HepG2 (cell line): ENCODE results near the gene ME3. TPM values are rescaled to one million over a fixed set of nuclear protein-coding genes. Genes with fewer than 3 reads are reported as not detected.

Experiments
- ATAC-seq: fragments of 200-7000 bp; cut with Tn5 transposase; 3 replicates; pipeline ENCODE4 v1.9.1; 2020; ENCODE audit warnings: mild to moderate bottlenecking, moderate library complexity
- BruUV-seq: library from RNA; stranded (reverse); fragments of 400-500 nt; replicated peaks from 2 replicates; lab custom pipeline; 2021; lab: Mats Ljungman, UMichigan
- CTCF ChIA-PET: fragments of 300-600 bp; formaldehyde crosslinking; extraction: SDS; loops from one replicate; lab custom pipeline; 2021; ENCODE audit warnings: low total read pairs, inconsistent platforms, low intra/inter-chr PET ratio; lab: Yijun Ruan, JAX
- POLR2A ChIA-PET: fragments of 350-600 bp; sonication (Branson Sonifier 250); formaldehyde crosslinking; loops from one replicate; lab custom pipeline; 2020; ENCODE audit warnings: antibody characterized with exemption, inconsistent platforms; lab: Yijun Ruan, JAX
- DNase-seq: peaks from one replicate; pipeline ENCODE4 v3.0.0-alpha.2; 2015; ENCODE audit warnings: low spot score
- FAIRE-seq: peaks from 3 replicates; lab custom pipeline; 2011; peaks lifted over from hg19 to GRCh38; lab: Jason Lieb, UNC
- H2AFZ ChIP-seq: one replicate; pipeline ENCODE4 v1.6.1; 2011; ENCODE audit warnings: low read length, inconsistent platforms
- H3K27ac ChIP-seq: fragments of 300-600 bp; 3 replicates; pipeline ENCODE4 v1.8.0; 2011; ENCODE audit warnings: mixed run types, mild to moderate bottlenecking, mixed read lengths, low read length, inconsistent platforms; ENCODE audit not compliant: insufficient read depth; ENCODE audit errors: extremely low read length
- H3K27me3 ChIP-seq, 2 experiments: fragments of 200-600 bp in 1 of 2; 2 replicates in 1 of 2; 3 replicates in 1 of 2; pipeline versions ENCODE4 v1.6.0 to v1.8.0; 2011; ENCODE audit warnings: low read length in 2 of 2, mild to moderate bottlenecking in 2 of 2, moderate library complexity in 2 of 2, inconsistent platforms in 1 of 2; ENCODE audit not compliant: insufficient read depth in 2 of 2, control insufficient read depth in 1 of 2
- H3K36me3 ChIP-seq, 2 experiments: fragments of 200-600 bp in 1 of 2; replicated peaks in 1 of 2; 2 replicates in 1 of 2; 3 replicates in 1 of 2; pipeline versions ENCODE4 v1.5.1 to v1.8.0; 2011; ENCODE audit warnings: low read length in 2 of 2, inconsistent platforms in 1 of 2; ENCODE audit not compliant: insufficient read depth in 2 of 2, control insufficient read depth in 1 of 2
- H3K4me1 ChIP-seq: 2 replicates; pipeline ENCODE4 v1.5.1; 2012; ENCODE audit warnings: low read length, inconsistent platforms; ENCODE audit not compliant: insufficient read depth
- H3K4me2 ChIP-seq: 2 replicates; pipeline ENCODE4 v1.6.0; 2011; ENCODE audit warnings: low read depth, low read length, inconsistent platforms
- H3K4me3 ChIP-seq, 3 experiments: fragments of 200-600 bp in 1 of 3; sonication (generic), shearing (Covaris generic) in 1 of 3; replicated peaks in 1 of 3; 2 replicates each; pipeline ENCODE4 v1.5.1; 2011 to 2016; ENCODE audit warnings: low read length in 3 of 3, inconsistent platforms in 2 of 3, low read depth in 2 of 3, mild to moderate bottlenecking in 2 of 3, control low read depth in 1 of 3, mixed read lengths in 1 of 3; ENCODE audit not compliant: insufficient read depth in 1 of 3
- H3K79me2 ChIP-seq: one replicate; pipeline ENCODE4 v1.6.1; 2011; ENCODE audit warnings: low read length, inconsistent platforms; ENCODE audit not compliant: insufficient read depth
- H3K9ac ChIP-seq: 2 replicates; pipeline ENCODE4 v1.6.0; 2011; ENCODE audit warnings: mild to moderate bottlenecking, low read depth, low read length, inconsistent platforms; ENCODE audit not compliant: insufficient read depth
- H3K9me3 ChIP-seq: 2 replicates; pipeline ENCODE4 v1.5.1; 2012; ENCODE audit warnings: mild to moderate bottlenecking, low read length
- H4K20me1 ChIP-seq: 2 replicates; pipeline ENCODE4 v1.6.0; 2011; ENCODE audit warnings: inconsistent platforms, mild to moderate bottlenecking, low read length, moderate library complexity; ENCODE audit not compliant: insufficient read depth
- BRF2 ChIP-seq: sonication (generic); formaldehyde crosslinking; IDR thresholded peaks from 2 replicates; pipeline ENCODE4 v1.8.1; 2022; ENCODE audit warnings: mild to moderate bottlenecking, missing genetic modification reagents
- FOXO1 ChIP-seq: sonication (generic); formaldehyde crosslinking; IDR thresholded peaks from 2 replicates; pipeline ENCODE4 v1.4.0; 2020; ENCODE audit warnings: missing genetic modification reagents
- HOXA9 ChIP-seq: sonication (generic); formaldehyde crosslinking; IDR thresholded peaks from 2 replicates; pipeline ENCODE4 v1.8.1; 2022; ENCODE audit warnings: missing genetic modification reagents, mild to moderate bottlenecking, moderate library complexity, borderline replicate concordance
- KAT7 ChIP-seq: IDR thresholded peaks from 2 replicates; pipeline ENCODE4 v1.6.1; 2018; ENCODE audit warnings: borderline replicate concordance, missing compliant biosample characterization
- MBNL3 ChIP-seq: fragments of 250-450 bp; sonication (Bioruptor Pico); conservative IDR thresholded peaks from 2 replicates; pipeline ENCODE4 v1.8.0; 2022; ENCODE audit warnings: mild to moderate bottlenecking, inconsistent platforms
- RELA ChIP-seq: sonication (generic); formaldehyde crosslinking; IDR thresholded peaks from 2 replicates; pipeline ENCODE4 v1.4.0; 2020; ENCODE audit warnings: missing genetic modification reagents
- SIN3A ChIP-seq: IDR thresholded peaks from 2 replicates; pipeline ENCODE4 v1.6.1; 2011; ENCODE audit warnings: low read depth, mild to moderate bottlenecking, control low read depth, low read length, borderline replicate concordance
- SMAD9 ChIP-seq: sonication (generic); formaldehyde crosslinking; IDR thresholded peaks from 2 replicates; pipeline ENCODE4 v1.5.1; 2020; ENCODE audit warnings: mild to moderate bottlenecking, missing genetic modification reagents
- ZBTB3 ChIP-seq: sonication (generic); formaldehyde crosslinking; IDR thresholded peaks from 2 replicates; pipeline ENCODE4 v1.4.0; 2020; ENCODE audit warnings: low read depth, mild to moderate bottlenecking, moderate library complexity, missing genetic modification reagents, borderline replicate concordance
- ZBTB37 ChIP-seq: sonication (generic); formaldehyde crosslinking; IDR thresholded peaks from 2 replicates; pipeline ENCODE4 v1.4.0; 2020; ENCODE audit warnings: mild to moderate bottlenecking, missing genetic modification reagents
- ZKSCAN8 ChIP-seq: IDR thresholded peaks from 2 replicates; pipeline ENCODE4 v1.6.1; 2016; ENCODE audit warnings: borderline replicate concordance, missing genetic modification reagents, missing compliant biosample characterization
- ZNF274 ChIP-seq: sonication (generic); formaldehyde crosslinking; IDR thresholded peaks from 2 replicates; pipeline ENCODE4 v1.5.1; 2020; ENCODE audit warnings: mild to moderate bottlenecking, missing genetic modification reagents
- ZNF503 ChIP-seq: sonication (generic); formaldehyde crosslinking; IDR thresholded peaks from 2 replicates; pipeline ENCODE4 v1.4.0; 2020; ENCODE audit warnings: missing genetic modification reagents
- ZNF713 ChIP-seq: sonication (generic); formaldehyde crosslinking; IDR thresholded peaks from 2 replicates; pipeline ENCODE4 v1.4.0; 2020; ENCODE audit warnings: mild to moderate bottlenecking, missing genetic modification reagents
- ZNF761 ChIP-seq: sonication (generic); formaldehyde crosslinking; conservative IDR thresholded peaks from 2 replicates; pipeline ENCODE4 v1.4.0; 2020; ENCODE audit warnings: mild to moderate bottlenecking, missing genetic modification reagents
- ZSCAN5A ChIP-seq: sonication (generic); formaldehyde crosslinking; IDR thresholded peaks from 2 replicates; pipeline ENCODE4 v1.8.0; 2022; ENCODE audit warnings: mild to moderate bottlenecking, missing genetic modification reagents, borderline replicate concordance
- in situ Hi-C: cut with HindIII; loops from 2 replicates; pipeline ENCODE4 v1.10.0; 2017; ENCODE audit warnings: low pct_unique_long_range_greater_than_20kb; ENCODE audit not compliant: extremely low pct_ligation_motif_present
- intact Hi-C: fragments of 100-400 bp; cut with micrococcal nuclease; formaldehyde crosslinking; loops from one replicate; pipeline ENCODE4 v1.10.0; 2022; ENCODE audit not compliant: unreplicated experiment
- polyA plus RNA-seq, 8 experiments: library from polyadenylated mRNA; depleted of rRNA in 3 of 8; stranded (reverse) in 7 of 8; unstranded in 1 of 8; fragments of >200 nt; fragmentation: Illumina TruSeq in 4 of 8; extraction: Trizol in 4 of 8; gene quantifications; 2 replicates each; pipeline versions ENCODE4 v1.2.1 to v1.2.3, GENCODE V29; 2011 to 2016; ENCODE audit warnings: low read depth in 4 of 8, missing spikeins in 1 of 8, mixed read lengths in 1 of 8; ENCODE audit not compliant: insufficient read depth in 1 of 8
- total RNA-seq, 5 experiments: library from RNA; depleted of rRNA; stranded (reverse); fragments of >200 nt; fragmentation: Illumina TruSeq; extraction: Trizol; gene quantifications; 2 replicates each; pipeline ENCODE4 v1.2.3, GENCODE V29; 2016; ENCODE audit warnings: low read depth in 1 of 5

ME3 gene
- total and polyA plus RNA-seq, 2 of the 13 experiments (the other 11 are each of a cell fraction or from before 2014, with no cell fraction given) = not detected

GRCh38 chr11:86490582-86490981 lies 181.8 kb downstream of the ME3 start:
- no peak overlapping the region for H2AFZ ChIP-seq
- H3K4me3 ChIP-seq = no peak overlapping the region
- in situ Hi-C loops (no loop called here), intact Hi-C loops (no loop called here)
- no peak overlapping the region for H3K4me2 ChIP-seq
- H3K9ac ChIP-seq = no peak overlapping the region
- DNase-seq (no peak), FAIRE-seq (no peak), ATAC-seq (no peak)
- no peak overlapping the region for H3K27ac ChIP-seq
- H3K79me2 ChIP-seq = no peaks in the 10 kb centered on the region
- ChIA-PET POLR2A (no interaction called here), CTCF (no interaction called here)
- BruUV-seq = no TSS peak
- no peaks in the 10 kb centered on the region for H3K9me3 ChIP-seq
- peaks cover 27% of the 10 kb centered on the region for H3K4me1 ChIP-seq
- H3K27me3 ChIP-seq = no peaks in the 10 kb centered on the region
- H3K36me3 ChIP-seq = no peaks in the 10 kb centered on the region
- no peaks in the 10 kb centered on the region for H4K20me1 ChIP-seq
- no peak for TF ChIP-seq SIN3A
- no peak for TF ChIP-seq ZBTB37
- no peak for TF ChIP-seq ZSCAN5A (CRISPR knock-in tag)
- TF ChIP-seq ZNF761 (CRISPR knock-in tag) = no peak
- no peak for TF ChIP-seq ZNF274 (CRISPR knock-in tag)
- no peak for TF ChIP-seq BRF2 (CRISPR knock-in tag)
- TF ChIP-seq HOXA9 (CRISPR knock-in tag) = no peak
- no peak for TF ChIP-seq KAT7
- no peak for TF ChIP-seq ZNF713 (CRISPR knock-in tag)
- TF ChIP-seq SMAD9 = no peak
- TF ChIP-seq ZBTB3 (CRISPR knock-in tag) = no peak
- no peak for TF ChIP-seq ZKSCAN8 (CRISPR knock-in tag)
- TF ChIP-seq MBNL3 = no peak
- no peak for TF ChIP-seq RELA (CRISPR knock-in tag)
- TF ChIP-seq ZNF503 (CRISPR knock-in tag) = no peak
- TF ChIP-seq FOXO1 = no peak
